Activated CD4-positive, alpha-beta memory T cell treated with anti-CD3 and anti-CD28 coated beads for 36 hours (primary cell): ENCODE results near the gene OSBPL9. TPM values are rescaled to one million over a fixed set of nuclear protein-coding genes. Genes with fewer than 3 reads are reported as not detected.

Source experiments
- CTCF ChIA-PET: fragments of 350-600 bp; sonication (Branson Sonifier 250); formaldehyde crosslinking; loops from one replicate; lab custom pipeline; 2021; ENCODE audit warnings: antibody characterized with exemption, inconsistent platforms; lab: Charles Lee
- POLR2A ChIA-PET: fragments of 350-600 bp; sonication (Branson Sonifier 250); formaldehyde crosslinking; loops from one replicate; lab custom pipeline; 2021; ENCODE audit warnings: antibody characterized with exemption; lab: Charles Lee
- DNase-seq: peaks from one replicate; pipeline ENCODE4 v3.0.0-alpha.2; 2020
- H3K27ac Mint-ChIP-seq: one replicate; pipeline ENCODE4 v1.8.0; 2021; ENCODE audit warnings: mixed read lengths
- H3K27me3 Mint-ChIP-seq: one replicate; pipeline ENCODE4 v1.8.0; 2021; ENCODE audit warnings: mixed read lengths
- H3K36me3 Mint-ChIP-seq: one replicate; pipeline ENCODE4 v1.8.0; 2021; ENCODE audit warnings: mixed read lengths
- H3K4me1 Mint-ChIP-seq: one replicate; pipeline ENCODE4 v1.8.0; 2021; ENCODE audit warnings: low read depth, mixed read lengths
- H3K4me3 Mint-ChIP-seq: one replicate; pipeline ENCODE4 v1.8.0; 2021; ENCODE audit warnings: mild to moderate bottlenecking, mixed read lengths
- H3K9me3 Mint-ChIP-seq: one replicate; pipeline ENCODE4 v1.8.0; 2021; ENCODE audit warnings: mixed read lengths
- intact Hi-C: fragments of 100-400 bp; cut with micrococcal nuclease; formaldehyde crosslinking; loops from one replicate; pipeline ENCODE4 v1.15.1; 2023
- total RNA-seq, 2 experiments: library from RNA; stranded (reverse); gene quantifications; one replicate each; pipeline ENCODE4 v1.2.3, GENCODE V29; 2021

Gene OSBPL9
- total RNA-seq, 2 experiments from 2014 or later, result 46.1 to 48.6 TPM

- no peak overlapping the region for H3K27ac Mint-ChIP-seq
- ChIA-PET POLR2A (interaction anchor here (1.1 kb wide), 1 partner anchor 140 kb away, joined by 3 read pairs; no protein-coding TSS in a partner anchor), CTCF (interaction anchor here (3.3 kb wide), 1 partner anchor 140 kb away, joined by 20 read pairs; no protein-coding TSS in a partner anchor)
- no peak overlapping the region for H3K4me3 Mint-ChIP-seq
- no peaks in the 10 kb centered on the region for H3K27me3 Mint-ChIP-seq
- DNase-seq, result no peak
- no peaks in the 10 kb centered on the region for H3K36me3 Mint-ChIP-seq
- H3K9me3 Mint-ChIP-seq, result no peaks in the 10 kb centered on the region
- intact Hi-C loops, result loop anchor here (5.0 kb wide), 1 partner anchor 138 kb away; no protein-coding TSS in a partner anchor
- peaks cover 35% of the 10 kb centered on the region for H3K4me1 Mint-ChIP-seq
Observed at GRCh38 chr1:51628715-51629590, 12.1 kb downstream of the OSBPL9 start.

GRCh38 chr1:51629918-51630317 lies 13.0 kb downstream of the OSBPL9 start:
- CTCF ChIA-PET, result no interaction called here
- no peak for DNase-seq
- intact Hi-C loops, result loop anchor here (5.0 kb wide), 1 partner anchor 137 kb away; no protein-coding TSS in a partner anchor

GRCh38 chr1:51630393-51630792 lies 13.5 kb downstream of the OSBPL9 start:
- Mint-ChIP-seq H3K4me1 (peaks cover 40% of the 10 kb centered on the region), H3K36me3 (no peaks in the 10 kb centered on the region), H3K4me3 (no peak overlapping the region), H3K27ac (no peak overlapping the region), H3K9me3 (no peaks in the 10 kb centered on the region), H3K27me3 (no peaks in the 10 kb centered on the region)
- no peak for DNase-seq
- intact Hi-C loops, result no loop called here
- ChIA-PET POLR2A (interaction anchor here (1.2 kb wide), 1 partner anchor 13 kb away, joined by 3 read pairs; the partner anchor contains the start of gene OSBPL9), CTCF (interaction anchor here (1.2 kb wide), 1 partner anchor 61 kb away, joined by 3 read pairs; no protein-coding TSS in a partner anchor)

More at GRCh38 chr1:51629918-51630317, 13.0 kb downstream of the OSBPL9 start:
- Mint-ChIP-seq H3K4me3 (no peak overlapping the region), H3K27ac (no peak overlapping the region), H3K4me1 (peaks cover 41% of the 10 kb centered on the region), H3K9me3 (no peaks in the 10 kb centered on the region), H3K27me3 (no peaks in the 10 kb centered on the region), H3K36me3 (no peaks in the 10 kb centered on the region)
- POLR2A ChIA-PET, result no interaction called here

- POLR2A ChIA-PET, result interaction anchor here (1.2 kb wide), 1 partner anchor 14 kb away, joined by 3 read pairs; the partner anchor contains the start of gene OSBPL9
- no peaks in the 10 kb centered on the region for H3K9me3 Mint-ChIP-seq
- peaks cover 40% of the 10 kb centered on the region for H3K4me1 Mint-ChIP-seq
- H3K27me3 Mint-ChIP-seq, result no peaks in the 10 kb centered on the region
- DNase-seq, result no peak
- H3K36me3 Mint-ChIP-seq, result no peaks in the 10 kb centered on the region
- CTCF ChIA-PET, result interaction anchor here (1.2 kb wide), 1 partner anchor 60 kb away, joined by 3 read pairs; no protein-coding TSS in a partner anchor
- no peak overlapping the region for H3K27ac Mint-ChIP-seq
- intact Hi-C loops, result no loop called here
- H3K4me3 Mint-ChIP-seq, result no peak overlapping the region
Observed at GRCh38 chr1:51630922-51631321, 14.0 kb downstream of the OSBPL9 start.

- POLR2A ChIA-PET, result no interaction called here
- H3K4me1 Mint-ChIP-seq, result peaks cover 36% of the 10 kb centered on the region
Observed at GRCh38 chr1:51631747-51632146, 14.9 kb downstream of the OSBPL9 start.

GRCh38 chr1:51634618-51635017 lies 17.7 kb downstream of the OSBPL9 start:
- H3K9me3 Mint-ChIP-seq, result no peaks in the 10 kb centered on the region
- POLR2A ChIA-PET, result no interaction called here
- peaks cover 22% of the 10 kb centered on the region for H3K4me1 Mint-ChIP-seq
- intact Hi-C loops, result no loop called here
- CTCF ChIA-PET, result no interaction called here
- no peak overlapping the region for H3K4me3 Mint-ChIP-seq
- no peaks in the 10 kb centered on the region for H3K36me3 Mint-ChIP-seq
- H3K27me3 Mint-ChIP-seq, result no peaks in the 10 kb centered on the region
- DNase-seq, result no peak
- no peak overlapping the region for H3K27ac Mint-ChIP-seq

More at GRCh38 chr1:51631747-51632146, 14.9 kb downstream of the OSBPL9 start:
- Mint-ChIP-seq H3K4me3 (no peak overlapping the region), H3K36me3 (no peaks in the 10 kb centered on the region), H3K9me3 (no peaks in the 10 kb centered on the region), H3K27me3 (no peaks in the 10 kb centered on the region), H3K27ac (no peak overlapping the region)
- no peak for DNase-seq
- intact Hi-C loops, result no loop called here
- CTCF ChIA-PET, result interaction anchor here (0.6 kb wide), 1 partner anchor 99 kb away, joined by 3 read pairs; no protein-coding TSS in a partner anchor

GRCh38 chr1:51635615-51636014 lies 18.7 kb downstream of the OSBPL9 start:
- H3K4me1 Mint-ChIP-seq, result peaks cover 15% of the 10 kb centered on the region
- no peak overlapping the region for H3K4me3 Mint-ChIP-seq
- no peaks in the 10 kb centered on the region for H3K27me3 Mint-ChIP-seq
- H3K9me3 Mint-ChIP-seq, result no peaks in the 10 kb centered on the region
- H3K36me3 Mint-ChIP-seq, result no peaks in the 10 kb centered on the region
- H3K27ac Mint-ChIP-seq, result no peak overlapping the region
- intact Hi-C loops, result no loop called here
- POLR2A ChIA-PET, result no interaction called here
- DNase-seq, result no peak
- CTCF ChIA-PET, result no interaction called here

GRCh38 chr1:51636191-51636590 lies 19.3 kb downstream of the OSBPL9 start:
- peaks cover 12% of the 10 kb centered on the region for H3K4me1 Mint-ChIP-seq
- intact Hi-C loops, result no loop called here
- DNase-seq, result no peak
- H3K36me3 Mint-ChIP-seq, result no peaks in the 10 kb centered on the region
- CTCF ChIA-PET, result no interaction called here
- H3K27me3 Mint-ChIP-seq, result no peaks in the 10 kb centered on the region
- H3K9me3 Mint-ChIP-seq, result no peaks in the 10 kb centered on the region
- no peak overlapping the region for H3K4me3 Mint-ChIP-seq
- POLR2A ChIA-PET, result no interaction called here
- no peak overlapping the region for H3K27ac Mint-ChIP-seq

- POLR2A ChIA-PET, result no interaction called here
- H3K36me3 Mint-ChIP-seq, result no peaks in the 10 kb centered on the region
- DNase-seq, result no peak
- CTCF ChIA-PET, result interaction anchor here (0.6 kb wide), 1 partner anchor 136 kb away, joined by 3 read pairs; no protein-coding TSS in a partner anchor
- intact Hi-C loops, result no loop called here
- no peaks in the 10 kb centered on the region for H3K27me3 Mint-ChIP-seq
- no peak overlapping the region for H3K4me3 Mint-ChIP-seq
- H3K9me3 Mint-ChIP-seq, result no peaks in the 10 kb centered on the region
- peaks cover 12% of the 10 kb centered on the region for H3K4me1 Mint-ChIP-seq
- no peak overlapping the region for H3K27ac Mint-ChIP-seq
Observed at GRCh38 chr1:51636764-51637522, 20.1 kb downstream of the OSBPL9 start.

- no peak for DNase-seq
- Mint-ChIP-seq H3K27me3 (no peaks in the 10 kb centered on the region), H3K27ac (no peak overlapping the region), H3K4me3 (no peak overlapping the region), H3K36me3 (peaks cover 6% of the 10 kb centered on the region), H3K9me3 (no peaks in the 10 kb centered on the region), H3K4me1 (peaks cover 12% of the 10 kb centered on the region)
- ChIA-PET POLR2A (no interaction called here), CTCF (no interaction called here)
- intact Hi-C loops, result no loop called here
Observed at GRCh38 chr1:51638350-51638749, 21.5 kb downstream of the OSBPL9 start.

GRCh38 chr1:51639694-51640093 lies 22.8 kb downstream of the OSBPL9 start:
- peaks cover 10% of the 10 kb centered on the region for H3K36me3 Mint-ChIP-seq
- POLR2A ChIA-PET, result no interaction called here

More at GRCh38 chr1:51639694-51640093, 22.8 kb downstream of the OSBPL9 start:
- no peak for DNase-seq
- CTCF ChIA-PET, result interaction anchor here (2.1 kb wide), 1 partner anchor 130 kb away, joined by 6 read pairs; no protein-coding TSS in a partner anchor
- H3K4me3 Mint-ChIP-seq, result no peak overlapping the region
- intact Hi-C loops, result no loop called here
- no peaks in the 10 kb centered on the region for H3K9me3 Mint-ChIP-seq
- H3K4me1 Mint-ChIP-seq, result peaks cover 7% of the 10 kb centered on the region
- H3K27ac Mint-ChIP-seq, result no peak overlapping the region
- no peaks in the 10 kb centered on the region for H3K27me3 Mint-ChIP-seq
